ENCODE results near the gene MT1X.

Gene MT1X

DNA sequence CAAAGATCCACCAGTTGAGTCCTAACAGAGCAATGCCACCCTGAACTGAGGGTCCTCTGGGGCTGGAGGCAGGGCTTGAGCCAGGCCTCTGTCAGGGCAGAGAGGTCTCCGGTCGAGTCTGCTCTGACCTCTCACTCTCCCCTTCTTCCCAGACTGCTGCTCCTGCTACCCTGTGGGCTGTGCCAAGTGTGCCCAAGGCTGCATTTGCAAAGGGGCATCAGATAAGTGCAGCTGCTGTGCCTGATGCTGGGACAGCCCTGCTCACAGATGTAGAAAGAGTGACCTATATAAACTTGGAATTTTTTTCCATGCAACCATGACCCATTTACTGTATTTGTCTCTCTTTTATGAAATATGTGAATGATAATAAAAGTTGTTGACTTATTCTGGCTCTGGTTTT, 33.0 kb upstream of the MT1X start:
- H3K27me3 ChIP-seq (ENCODE audit: insufficient read depth, low read length, poor library complexity): peaks cover 33% of the 10 kb centered on the region

DNA sequence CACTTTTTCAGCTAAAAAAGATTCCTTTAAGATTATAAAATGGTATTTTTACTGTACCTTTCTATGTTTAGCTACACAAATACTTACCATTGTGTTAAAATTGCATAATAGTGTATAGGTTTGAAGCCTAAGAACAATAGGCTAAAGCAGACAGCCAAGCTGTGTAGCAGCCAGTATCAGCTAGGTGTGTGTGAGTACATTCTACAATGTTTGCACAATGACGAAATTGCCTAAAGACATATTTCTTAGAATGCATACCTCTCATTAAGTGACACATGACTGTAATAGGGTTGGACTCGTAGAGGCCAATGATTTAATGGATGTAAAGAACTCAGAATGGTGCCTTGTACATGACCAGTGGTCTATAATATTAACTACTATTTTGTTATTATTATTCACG, 32.5 kb upstream of the MT1X start:
- no peak for ATAC-seq (ENCODE audit: insufficient read depth, low read depth)

More for the DNA sequence above, 33.0 kb upstream of the MT1X start:
- H3K9me3 ChIP-seq (ENCODE audit: insufficient read depth, low read length, severe bottlenecking): no peaks in the 10 kb centered on the region
- H2AFZ ChIP-seq (ENCODE audit: low read depth, low read length): no peak overlapping the region
- H3K27ac ChIP-seq (ENCODE audit: low read length): no peak overlapping the region
- no peaks in the 10 kb centered on the region for H4K20me1 ChIP-seq (ENCODE audit: insufficient read depth, low read length)
- H3K4me1 ChIP-seq (ENCODE audit: insufficient read depth, low read length): no peaks in the 10 kb centered on the region
- H3K4me3 ChIP-seq (ENCODE audit: low read depth in 1 of 2, low read length in 2 of 2): no peak overlapping the region
- H3K4me2 ChIP-seq (ENCODE audit: insufficient read depth, low read length): no peak overlapping the region
- DNase-seq (no peak), ATAC-seq (ENCODE audit: insufficient read depth, low read depth) (no peak)
- no peak for TF ChIP-seq EZH2 (IDR thresholded peaks at IDR 0.05; ENCODE audit: borderline replicate concordance, low read depth, low read length, severe bottlenecking)
- TF ChIP-seq, protein P1, sequence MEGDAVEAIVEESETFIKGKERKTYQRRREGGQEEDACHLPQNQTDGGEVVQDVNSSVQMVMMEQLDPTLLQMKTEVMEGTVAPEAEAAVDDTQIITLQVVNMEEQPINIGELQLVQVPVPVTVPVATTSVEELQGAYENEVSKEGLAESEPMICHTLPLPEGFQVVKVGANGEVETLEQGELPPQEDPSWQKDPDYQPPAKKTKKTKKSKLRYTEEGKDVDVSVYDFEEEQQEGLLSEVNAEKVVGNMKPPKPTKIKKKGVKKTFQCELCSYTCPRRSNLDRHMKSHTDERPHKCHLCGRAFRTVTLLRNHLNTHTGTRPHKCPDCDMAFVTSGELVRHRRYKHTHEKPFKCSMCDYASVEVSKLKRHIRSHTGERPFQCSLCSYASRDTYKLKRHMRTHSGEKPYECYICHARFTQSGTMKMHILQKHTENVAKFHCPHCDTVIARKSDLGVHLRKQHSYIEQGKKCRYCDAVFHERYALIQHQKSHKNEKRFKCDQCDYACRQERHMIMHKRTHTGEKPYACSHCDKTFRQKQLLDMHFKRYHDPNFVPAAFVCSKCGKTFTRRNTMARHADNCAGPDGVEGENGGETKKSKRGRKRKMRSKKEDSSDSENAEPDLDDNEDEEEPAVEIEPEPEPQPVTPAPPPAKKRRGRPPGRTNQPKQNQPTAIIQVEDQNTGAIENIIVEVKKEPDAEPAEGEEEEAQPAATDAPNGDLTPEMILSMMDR (IDR thresholded peaks at IDR 0.05; ENCODE audit: borderline replicate concordance, extremely low read depth, low read length, poor library complexity, severe bottlenecking): no peak
- no peaks in the 10 kb centered on the region for H3K36me3 ChIP-seq (ENCODE audit: insufficient read depth, low read length)
- H3K9ac ChIP-seq (ENCODE audit: low read depth, low read length): no peak overlapping the region
- no peaks in the 10 kb centered on the region for H3K79me2 ChIP-seq (ENCODE audit: insufficient read depth, low read length)

DNA sequence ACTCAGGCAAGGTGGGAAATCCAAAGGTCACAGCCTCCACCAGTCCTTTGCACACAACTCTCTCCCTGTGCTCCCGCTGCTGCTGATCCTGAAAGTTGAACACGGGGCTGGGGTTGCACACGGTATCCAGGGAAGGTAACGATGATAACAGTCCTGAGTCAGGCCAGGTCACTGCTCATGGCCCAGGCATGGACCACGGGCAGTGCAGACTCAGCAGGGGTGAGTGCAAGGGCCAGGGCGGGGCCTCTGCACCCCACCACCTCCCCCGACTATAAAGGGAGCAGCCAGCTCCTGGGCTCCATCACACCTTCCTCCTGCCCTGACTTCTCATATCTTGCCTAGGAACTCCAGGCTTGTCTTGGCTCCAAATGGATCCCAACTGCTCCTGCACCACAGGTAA, 30.7 kb upstream of the MT1X start, which contains the start of gene MT1B:
MT1B (plus strand) TSS at position 301 of the 400 bp plus-strand sequence; CDS start at position 369, 68 bp downstream.
- Histone ChIP-seq H4K20me1 (ENCODE audit: insufficient read depth, low read length) (no peaks in the 10 kb centered on the region), H3K79me2 (ENCODE audit: insufficient read depth, low read length) (no peaks in the 10 kb centered on the region), H3K4me3 (ENCODE audit: low read depth in 1 of 2, low read length in 2 of 2) (no peak within 1 kb of the TSS), H3K36me3 (ENCODE audit: insufficient read depth, low read length) (no peaks in the 10 kb centered on the region), H3K9me3 (ENCODE audit: insufficient read depth, low read length, severe bottlenecking) (no peaks in the 10 kb centered on the region), H3K27ac (ENCODE audit: low read length) (no peak within 1 kb of the TSS), H3K9ac (ENCODE audit: low read depth, low read length) (no peak within 1 kb of the TSS), H2AFZ (ENCODE audit: low read depth, low read length) (no peak within 1 kb of the TSS), H3K4me1 (ENCODE audit: insufficient read depth, low read length) (no peaks in the 10 kb centered on the region), H3K27me3 (ENCODE audit: insufficient read depth, low read length, poor library complexity) (peaks cover 20% of the 10 kb centered on the region), H3K4me2 (ENCODE audit: insufficient read depth, low read length) (no peak within 1 kb of the TSS)
- ATAC-seq (ENCODE audit: insufficient read depth, low read depth) (no peak), DNase-seq (no peak)
- TF ChIP-seq, protein P1 (IDR thresholded peaks at IDR 0.05; ENCODE audit: borderline replicate concordance, extremely low read depth, low read length, poor library complexity, severe bottlenecking): no peak
- TF ChIP-seq EZH2 (IDR thresholded peaks at IDR 0.05; ENCODE audit: borderline replicate concordance, low read depth, low read length, severe bottlenecking): no peak

More for the DNA sequence above, 32.5 kb upstream of the MT1X start:
- no peak overlapping the region for H3K9ac ChIP-seq (ENCODE audit: low read depth, low read length)
- no peaks in the 10 kb centered on the region for H3K4me1 ChIP-seq (ENCODE audit: insufficient read depth, low read length)
- no peak overlapping the region for H3K4me2 ChIP-seq (ENCODE audit: insufficient read depth, low read length)
- no peak overlapping the region for H2AFZ ChIP-seq (ENCODE audit: low read depth, low read length)
- peaks cover 29% of the 10 kb centered on the region for H3K27me3 ChIP-seq (ENCODE audit: insufficient read depth, low read length, poor library complexity)
- no peaks in the 10 kb centered on the region for H3K79me2 ChIP-seq (ENCODE audit: insufficient read depth, low read length)
- TF ChIP-seq, protein P1 (IDR thresholded peaks at IDR 0.05; ENCODE audit: borderline replicate concordance, extremely low read depth, low read length, poor library complexity, severe bottlenecking): no peak
- no peak for TF ChIP-seq EZH2 (IDR thresholded peaks at IDR 0.05; ENCODE audit: borderline replicate concordance, low read depth, low read length, severe bottlenecking)
- DNase-seq: no peak
- H3K36me3 ChIP-seq (ENCODE audit: insufficient read depth, low read length): no peaks in the 10 kb centered on the region
- no peak overlapping the region for H3K27ac ChIP-seq (ENCODE audit: low read length)
- H4K20me1 ChIP-seq (ENCODE audit: insufficient read depth, low read length): no peaks in the 10 kb centered on the region
- no peaks in the 10 kb centered on the region for H3K9me3 ChIP-seq (ENCODE audit: insufficient read depth, low read length, severe bottlenecking)
- H3K4me3 ChIP-seq (ENCODE audit: low read depth in 1 of 2, low read length in 2 of 2): no peak overlapping the region

DNA sequence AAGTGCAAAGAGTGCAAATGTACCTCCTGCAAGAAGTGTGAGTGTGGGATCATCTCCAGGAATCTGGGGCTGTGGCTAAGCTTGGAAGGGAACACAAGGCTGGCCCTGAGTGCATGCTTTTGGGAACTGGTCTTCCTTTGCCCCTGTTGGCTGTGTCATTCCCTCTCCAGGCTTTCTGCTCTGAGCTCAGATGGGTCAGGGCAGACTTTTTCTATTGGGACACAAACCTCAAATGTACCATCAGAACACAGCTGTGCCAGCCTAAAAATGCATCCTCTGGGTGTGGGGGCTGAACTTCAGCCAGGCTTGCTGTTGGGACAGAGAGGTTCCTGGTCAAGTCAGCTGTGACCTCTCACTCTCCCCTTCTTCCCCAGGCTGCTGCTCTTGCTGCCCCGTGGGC, 29.7 kb upstream of the MT1X start:
- no peak for TF ChIP-seq EZH2 (IDR thresholded peaks at IDR 0.05; ENCODE audit: borderline replicate concordance, low read depth, low read length, severe bottlenecking)
- TF ChIP-seq, protein P1 (IDR thresholded peaks at IDR 0.05; ENCODE audit: borderline replicate concordance, extremely low read depth, low read length, poor library complexity, severe bottlenecking): no peak
- H4K20me1 ChIP-seq (ENCODE audit: insufficient read depth, low read length): no peaks in the 10 kb centered on the region
- H3K36me3 ChIP-seq (ENCODE audit: insufficient read depth, low read length): no peaks in the 10 kb centered on the region
- H3K79me2 ChIP-seq (ENCODE audit: insufficient read depth, low read length): no peaks in the 10 kb centered on the region
- H3K27ac ChIP-seq (ENCODE audit: low read length): no peak overlapping the region
- no peaks in the 10 kb centered on the region for H3K9me3 ChIP-seq (ENCODE audit: insufficient read depth, low read length, severe bottlenecking)
- H2AFZ ChIP-seq (ENCODE audit: low read depth, low read length): no peak overlapping the region
- DNase-seq: no peak
- H3K4me3 ChIP-seq (ENCODE audit: low read depth in 1 of 2, low read length in 2 of 2): no peak overlapping the region
- H3K4me1 ChIP-seq (ENCODE audit: insufficient read depth, low read length): no peaks in the 10 kb centered on the region
- peaks cover 26% of the 10 kb centered on the region for H3K27me3 ChIP-seq (ENCODE audit: insufficient read depth, low read length, poor library complexity)
- no peak overlapping the region for H3K9ac ChIP-seq (ENCODE audit: low read depth, low read length)
- ATAC-seq (ENCODE audit: insufficient read depth, low read depth): no peak
- no peak overlapping the region for H3K4me2 ChIP-seq (ENCODE audit: insufficient read depth, low read length)
